ENCODE data around the gene TDRKH. TPM values are rescaled to one million over a fixed set of nuclear protein-coding genes. Genes with fewer than 3 reads are reported as not detected.
"Not testable (repeated sequence)": the region's sequence is repeated elsewhere in the genome, so short reads cannot be mapped to it uniquely, and the experiment has no call there.

Gene TDRKH
- total RNA-seq, 1 donor from 2014 or later: 15.6 TPM

GRCh38 chr1:151773702-151774101, 16.6 kb downstream of the TDRKH start:
- DNase-seq (no peak), ATAC-seq (ENCODE audit: low read depth) (no peak)
- no peaks in the 10 kb centered on the region for H3K9me3 Mint-ChIP-seq
- H3K36me3 Mint-ChIP-seq (ENCODE audit: low read depth): peaks cover 38% of the 10 kb centered on the region
- no peak overlapping the region for H3K27ac Mint-ChIP-seq
- intact Hi-C loops (cut with micrococcal nuclease): no loop called here
- H3K4me1 Mint-ChIP-seq: no peaks in the 10 kb centered on the region
- no peaks in the 10 kb centered on the region for H3K27me3 Mint-ChIP-seq
- ChIA-PET CTCF (no interaction called here), POLR2A (no interaction called here)
- TF ChIP-seq, protein P1, sequence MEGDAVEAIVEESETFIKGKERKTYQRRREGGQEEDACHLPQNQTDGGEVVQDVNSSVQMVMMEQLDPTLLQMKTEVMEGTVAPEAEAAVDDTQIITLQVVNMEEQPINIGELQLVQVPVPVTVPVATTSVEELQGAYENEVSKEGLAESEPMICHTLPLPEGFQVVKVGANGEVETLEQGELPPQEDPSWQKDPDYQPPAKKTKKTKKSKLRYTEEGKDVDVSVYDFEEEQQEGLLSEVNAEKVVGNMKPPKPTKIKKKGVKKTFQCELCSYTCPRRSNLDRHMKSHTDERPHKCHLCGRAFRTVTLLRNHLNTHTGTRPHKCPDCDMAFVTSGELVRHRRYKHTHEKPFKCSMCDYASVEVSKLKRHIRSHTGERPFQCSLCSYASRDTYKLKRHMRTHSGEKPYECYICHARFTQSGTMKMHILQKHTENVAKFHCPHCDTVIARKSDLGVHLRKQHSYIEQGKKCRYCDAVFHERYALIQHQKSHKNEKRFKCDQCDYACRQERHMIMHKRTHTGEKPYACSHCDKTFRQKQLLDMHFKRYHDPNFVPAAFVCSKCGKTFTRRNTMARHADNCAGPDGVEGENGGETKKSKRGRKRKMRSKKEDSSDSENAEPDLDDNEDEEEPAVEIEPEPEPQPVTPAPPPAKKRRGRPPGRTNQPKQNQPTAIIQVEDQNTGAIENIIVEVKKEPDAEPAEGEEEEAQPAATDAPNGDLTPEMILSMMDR (IDR thresholded peaks at IDR 0.05): no peak
- no peak overlapping the region for H3K4me3 Mint-ChIP-seq

GRCh38 chr1:151769270-151769669, 21.0 kb downstream of the TDRKH start:
- intact Hi-C loops (cut with micrococcal nuclease); H3K27me3 Mint-ChIP-seq; H3K4me3 Mint-ChIP-seq; H3K27ac Mint-ChIP-seq; H3K4me1 Mint-ChIP-seq; H3K9me3 Mint-ChIP-seq; ATAC-seq (ENCODE audit: low read depth); CTCF ChIA-PET; DNase-seq; H3K36me3 Mint-ChIP-seq (ENCODE audit: low read depth); POLR2A ChIA-PET: not testable (repeated sequence)

DNA sequence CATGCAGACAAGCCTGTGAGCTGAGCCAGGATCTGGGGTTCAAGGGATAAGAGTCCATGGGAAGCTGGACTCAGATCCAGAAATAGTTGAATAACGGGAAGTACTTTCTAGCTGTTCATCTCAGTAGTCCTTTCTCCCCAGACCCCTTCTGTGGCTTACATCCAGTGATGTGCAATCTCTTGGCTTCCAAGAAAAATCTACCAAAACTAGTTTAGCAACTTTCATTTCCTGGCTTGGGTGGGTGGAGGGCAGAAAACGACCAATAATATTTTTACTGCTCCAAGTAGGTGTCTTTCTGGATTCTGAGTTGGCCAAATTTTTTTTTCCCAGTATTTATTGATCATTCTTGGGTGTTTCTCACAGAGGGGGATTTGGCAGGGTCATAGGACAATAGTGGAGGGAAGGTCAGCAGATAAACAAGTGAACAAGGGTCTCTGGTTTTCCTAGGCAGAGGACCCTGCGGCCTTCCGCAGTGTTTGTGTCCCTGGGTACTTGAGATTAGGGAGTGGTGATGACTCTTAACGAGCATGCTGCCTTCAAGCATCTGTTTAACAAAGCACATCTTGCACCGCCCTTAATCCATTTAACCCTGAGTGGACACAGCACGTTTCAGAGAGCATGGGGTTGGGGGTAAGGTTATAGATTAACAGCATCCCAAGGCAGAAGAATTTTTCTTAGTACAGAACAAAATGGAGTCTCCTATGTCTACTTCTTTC, 21.8 kb downstream of the TDRKH start:
- H3K9me3 Mint-ChIP-seq; CTCF ChIA-PET; H3K4me1 Mint-ChIP-seq; H3K36me3 Mint-ChIP-seq (ENCODE audit: low read depth); H3K27ac Mint-ChIP-seq; intact Hi-C loops (cut with micrococcal nuclease); H3K27me3 Mint-ChIP-seq; POLR2A ChIA-PET; H3K4me3 Mint-ChIP-seq; DNase-seq; ATAC-seq (ENCODE audit: low read depth): not testable (repeated sequence)

- Mint-ChIP-seq H3K27me3 (no peaks in the 10 kb centered on the region), H3K27ac (peak overlapping the region; percentile 91), H3K36me3 (ENCODE audit: low read depth) (peaks cover 44% of the 10 kb centered on the region), H3K9me3 (no peaks in the 10 kb centered on the region), H3K4me3 (peak overlapping the region; percentile 92), H3K4me1 (peaks cover 20% of the 10 kb centered on the region)
- POLR2A ChIA-PET: interaction anchor here (1.0 to 2.0 kb wide), 4 partner anchors 13 to 309 kb away, joined by 3 to 33 read pairs (median 5); partner anchors contain the start of genes TDRKH and THEM4
- DNase-seq (no peak), ATAC-seq (ENCODE audit: low read depth) (no peak)
- TF ChIP-seq, protein P1 (IDR thresholded peaks at IDR 0.05): no peak
- CTCF ChIA-PET: interaction anchor here (0.8 kb wide), 1 partner anchor 170 kb away, joined by 3 read pairs; no protein-coding TSS in a partner anchor
- intact Hi-C loops (cut with micrococcal nuclease): loop anchor here (1.0 to 5.0 kb wide), 5 partner anchors 26 to 307 kb away; partner anchors contain the start of genes C2CD4D, POGZ, RIIAD1 and TDRKH
Measured at GRCh38 chr1:151763990-151764389, 26.3 kb downstream of the TDRKH start.

- DNase-seq (peak; percentile 80), ATAC-seq (ENCODE audit: low read depth) (peak; percentile 99)
- H3K4me1 Mint-ChIP-seq: peaks cover 20% of the 10 kb centered on the region
- H3K4me3 Mint-ChIP-seq: peak within 1 kb of the TSS; percentile 92
- no peaks in the 10 kb centered on the region for H3K27me3 Mint-ChIP-seq
- intact Hi-C loops (cut with micrococcal nuclease): loop anchor here (1.0 to 5.0 kb wide), 5 partner anchors 27 to 306 kb away; partner anchors contain the start of genes C2CD4D, POGZ, RIIAD1 and TDRKH
- ChIA-PET CTCF (interaction anchor here (0.8 kb wide), 1 partner anchor 169 kb away, joined by 3 read pairs; no protein-coding TSS in a partner anchor), POLR2A (interaction anchor here (0.6 to 2.0 kb wide), 9 partner anchors 13 to 1200 kb away, joined by 3 to 33 read pairs (median 4); partner anchors contain the start of genes TDRKH and THEM4)
- peaks cover 48% of the 10 kb centered on the region for H3K36me3 Mint-ChIP-seq (ENCODE audit: low read depth)
- H3K27ac Mint-ChIP-seq: peak within 1 kb of the TSS; percentile 91
- H3K9me3 Mint-ChIP-seq: no peaks in the 10 kb centered on the region
- TF ChIP-seq, protein P1 (IDR thresholded peaks at IDR 0.05): no peak
Measured at GRCh38 chr1:151762941-151763921, 27.1 kb downstream of the TDRKH start, which contains the start of gene MRPL9. Gene MRPL9 (minus strand): TSS chr1:151763496. CDS start chr1:151763479, 17 bp downstream.

Measured in activated B cell treated with CpG ODN at 0.5 μM for 24 hours (primary cell).